A549 (cell line): ENCODE data around the gene PITPNC1. TPM values are rescaled to one million over a fixed set of nuclear protein-coding genes. Genes with fewer than 3 reads are reported as not detected.

Source experiments
- ATAC-seq, 2 experiments: fragments of 200-7000 bp in 1 of 2; fragments of >200 bp in 1 of 2; cut with Nextera tagmentation in 1 of 2; cut with Tn5 transposase in 1 of 2; 3 replicates each; pipeline versions ENCODE4 v1.8.0 to v1.9.1; 2018 to 2020; ENCODE audit warnings: mild to moderate bottlenecking in 1 of 2, moderate library complexity in 1 of 2
- CTCF ChIA-PET: fragments of 300-600 bp; sonication (Branson Sonifier 250); formaldehyde crosslinking; extraction: SDS; loops from one replicate; lab custom pipeline; 2021; ENCODE audit warnings: antibody characterized with exemption, inconsistent platforms; lab: Yijun Ruan, JAX
- POLR2A ChIA-PET: fragments of 350-600 bp; formaldehyde crosslinking; extraction: SDS; loops from one replicate; lab custom pipeline; 2021; ENCODE audit warnings: antibody characterized with exemption, inconsistent platforms; lab: Yijun Ruan, JAX
- DNase-seq, 2 experiments: peaks; one replicate each; pipeline versions ENCODE4 v3.0.0 to v3.0.0-alpha.2; 2011 to 2016; ENCODE audit warnings: low read depth in 1 of 2, low spot score in 1 of 2
- FAIRE-seq: peaks from 2 replicates; lab custom pipeline; 2011; peaks lifted over from hg19 to GRCh38; lab: Jason Lieb, UNC
- H3K27ac ChIP-seq, 2 experiments: fragments of >200 bp; sonication (Bioruptor Twin); formaldehyde crosslinking; 3 replicates each; pipeline ENCODE4 v1.5.1; 2016 to 2017
- H3K4me1 ChIP-seq: fragments of >200 bp; sonication (Bioruptor Twin); formaldehyde crosslinking; 3 replicates; pipeline ENCODE4 v1.6.1; 2016
- H3K4me2 ChIP-seq: fragments of >200 bp; sonication (Bioruptor Twin); formaldehyde crosslinking; 3 replicates; pipeline ENCODE4 v1.6.1; 2016
- H3K4me3 ChIP-seq: fragments of >200 bp; sonication (Bioruptor Twin); formaldehyde crosslinking; 3 replicates; pipeline ENCODE4 v1.5.1; 2016
- H3K9me3 ChIP-seq: fragments of >200 bp; sonication (Bioruptor Twin); formaldehyde crosslinking; 3 replicates; pipeline ENCODE4 v1.6.1; 2016
- CBX2 ChIP-seq: fragments of 200-600 bp; sonication (generic); IDR thresholded peaks from 2 replicates; pipeline ENCODE4 v1.6.1; 2016; ENCODE audit warnings: low read depth, mild to moderate bottlenecking, borderline replicate concordance
- CHD4 ChIP-seq: fragments of 200-600 bp; sonication (generic); IDR thresholded peaks from 2 replicates; pipeline ENCODE4 v1.6.1; 2016; ENCODE audit warnings: antibody characterized with exemption, mild to moderate bottlenecking, borderline replicate concordance
- EP300 ChIP-seq, 2 experiments: fragments of >200 bp; sonication (Bioruptor Twin); formaldehyde crosslinking; IDR thresholded peaks; 2 replicates in 1 of 2; 3 replicates in 1 of 2; pipeline ENCODE4 v1.6.1; 2016 to 2017
- ESRRA ChIP-seq: fragments of 150-350 bp; IDR thresholded peaks from 2 replicates; pipeline ENCODE4 v1.6.1; 2014; ENCODE audit warnings: mild to moderate bottlenecking, low read length, borderline replicate concordance
- FOSL2 ChIP-seq, 2 experiments: fragments of 450-650 bp in 1 of 2; fragments of >200 bp in 1 of 2; sonication (Bioruptor Twin) in 1 of 2; formaldehyde crosslinking; IDR thresholded peaks; 2 replicates each; pipeline versions ENCODE4 v1.5.0 to v1.6.1; 2016 to 2020; ENCODE audit warnings: mild to moderate bottlenecking in 1 of 2, moderate library complexity in 1 of 2
- GATA3 ChIP-seq: IDR thresholded peaks from 2 replicates; pipeline ENCODE4 v1.6.1; 2012; ENCODE audit warnings: borderline replicate concordance
- HEYL ChIP-seq: fragments of 250-450 bp; sonication (Bioruptor Pico); IDR thresholded peaks from 2 replicates; pipeline ENCODE4 v1.8.0; 2021; ENCODE audit warnings: mild to moderate bottlenecking, moderate library complexity
- HOXB13 ChIP-seq: fragments of 250-450 bp; sonication (Bioruptor Pico); IDR thresholded peaks from 2 replicates; pipeline ENCODE4 v1.5.0; 2020; ENCODE audit warnings: low read depth, mild to moderate bottlenecking, moderate library complexity
- MYC ChIP-seq: IDR thresholded peaks from 2 replicates; pipeline ENCODE4 v1.6.1; 2012; ENCODE audit warnings: mild to moderate bottlenecking, inconsistent platforms, low read length, improper control_type of control experiment, borderline replicate concordance
- NPAS2 ChIP-seq: fragments of 250-450 bp; sonication (Bioruptor Pico); IDR thresholded peaks from 2 replicates; pipeline ENCODE4 v1.8.0; 2022; ENCODE audit warnings: mild to moderate bottlenecking, moderate library complexity, borderline replicate concordance
- RARB ChIP-seq: fragments of 250-450 bp; sonication (Bioruptor Pico); IDR thresholded peaks from 2 replicates; pipeline ENCODE4 v1.8.0; 2021; ENCODE audit warnings: mild to moderate bottlenecking, moderate library complexity
- ZC3H11A ChIP-seq: fragments of 450-650 bp; IDR thresholded peaks from 2 replicates; pipeline ENCODE4 v1.6.1; 2014; ENCODE audit warnings: antibody characterized with exemption, mild to moderate bottlenecking
- WGBS: methylation state at CpG from one replicate; pipeline ENCODE4 v1.1.6; 2017; ENCODE audit errors: missing lambda C conversion rate; 5-methylcytosine and 5-hydroxymethylcytosine counted together
- polyA plus RNA-seq, 4 experiments: library from polyadenylated mRNA; depleted of rRNA in 3 of 4; stranded (reverse); fragments of >200 nt; fragmentation: RNase III in 1 of 4; extraction: RNeasy Plus Mini Kit Qiagen cat#74134 plus additional on column Dnase treatment in 1 of 4; gene quantifications; 2 replicates in 3 of 4; 3 replicates in 1 of 4; pipeline ENCODE4 v1.2.3, GENCODE V29; 2011 to 2017
- TF ChIP-seq, protein P1 (sequence below): fragments of >200 bp; sonication (Bioruptor Twin); formaldehyde crosslinking; IDR thresholded peaks from 3 replicates; pipeline ENCODE4 v1.5.1; 2016
- TF ChIP-seq, protein P2 (sequence below): fragments of 250-450 bp; sonication (Bioruptor Pico); IDR thresholded peaks from 2 replicates; pipeline ENCODE4 v1.5.0; 2020; ENCODE audit warnings: low read depth, mild to moderate bottlenecking, moderate library complexity
- TF ChIP-seq, protein P3 (sequence below): fragments of >200 bp; sonication (Bioruptor Twin); formaldehyde crosslinking; IDR thresholded peaks from 3 replicates; pipeline ENCODE4 v1.6.1; 2016
- TF ChIP-seq, protein P4 (sequence below): IDR thresholded peaks from 2 replicates; pipeline ENCODE4 v1.6.1; 2012
- TF ChIP-seq, protein P5 (sequence below): IDR thresholded peaks from 2 replicates; pipeline ENCODE4 v1.6.1; 2012
- TF ChIP-seq, protein P6 (sequence below): fragments of 450-650 bp; IDR thresholded peaks from 2 replicates; pipeline ENCODE4 v1.6.1; 2014; ENCODE audit warnings: antibody characterized with exemption

The PITPNC1 gene
- polyA plus RNA-seq, 2 of the 4 experiments (the other 2 are of a cell fraction): 3.7 to 11.2 TPM

DNA sequence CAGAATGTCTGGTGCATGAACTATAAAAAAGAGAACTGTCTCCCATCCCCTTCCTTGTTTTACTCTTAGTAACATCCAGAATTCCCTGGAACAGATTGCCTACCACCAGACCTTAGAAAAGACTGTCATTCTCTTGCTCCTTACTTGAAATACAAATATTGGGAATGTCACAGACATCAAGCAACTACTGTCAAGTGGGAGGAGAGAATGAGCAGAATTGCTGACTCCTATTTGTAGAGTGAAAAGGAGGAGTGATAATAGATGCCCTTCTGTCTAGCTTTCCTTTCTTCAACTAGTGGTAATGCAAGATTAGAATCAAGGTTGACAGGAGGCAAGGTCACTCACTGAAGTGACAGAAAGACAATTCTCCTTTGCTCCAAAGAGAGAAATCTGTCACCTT, 316.7 kb downstream of the PITPNC1 start:
- POLR2A ChIA-PET: no interaction called here
- no peaks in the 10 kb centered on the region for H3K9me3 ChIP-seq
- CTCF ChIA-PET: interaction anchor here (1.0 to 4.3 kb wide), 9 partner anchors 10 to 318 kb away, joined by 3 to 33 read pairs (median 3); no protein-coding TSS in a partner anchor

DNA sequence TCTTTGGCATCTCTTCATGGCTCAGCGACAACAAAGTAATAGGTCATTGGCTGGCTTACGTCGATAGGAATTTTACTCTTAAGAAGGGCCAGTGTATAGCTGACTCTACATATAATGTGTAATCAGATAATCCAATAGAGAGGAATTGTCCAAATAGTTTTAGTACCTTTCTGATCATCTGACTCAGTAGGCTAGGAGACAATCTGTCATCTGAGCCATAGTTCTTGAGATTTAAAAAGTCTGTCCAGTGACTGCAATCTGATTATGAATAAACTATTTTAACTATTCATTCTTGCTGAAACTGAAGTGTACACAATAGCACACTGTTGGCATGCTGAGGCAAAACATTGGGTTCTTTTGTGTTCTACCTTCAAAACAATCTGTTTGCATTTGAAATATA, 319.3 kb downstream of the PITPNC1 start:
- ChIA-PET CTCF (interaction anchor here (1.0 to 4.5 kb wide), 7 partner anchors 13 to 322 kb away, joined by 3 to 24 read pairs (median 4); no protein-coding TSS in a partner anchor), POLR2A (no interaction called here)
- TF ChIP-seq CBX2 (no peak), EP300 (IDR thresholded peaks at IDR 0.05) (no peak), ZC3H11A (no peak), MYC (no peak), CHD4 (no peak), ESRRA (no peak)
- TF ChIP-seq, protein P1, sequence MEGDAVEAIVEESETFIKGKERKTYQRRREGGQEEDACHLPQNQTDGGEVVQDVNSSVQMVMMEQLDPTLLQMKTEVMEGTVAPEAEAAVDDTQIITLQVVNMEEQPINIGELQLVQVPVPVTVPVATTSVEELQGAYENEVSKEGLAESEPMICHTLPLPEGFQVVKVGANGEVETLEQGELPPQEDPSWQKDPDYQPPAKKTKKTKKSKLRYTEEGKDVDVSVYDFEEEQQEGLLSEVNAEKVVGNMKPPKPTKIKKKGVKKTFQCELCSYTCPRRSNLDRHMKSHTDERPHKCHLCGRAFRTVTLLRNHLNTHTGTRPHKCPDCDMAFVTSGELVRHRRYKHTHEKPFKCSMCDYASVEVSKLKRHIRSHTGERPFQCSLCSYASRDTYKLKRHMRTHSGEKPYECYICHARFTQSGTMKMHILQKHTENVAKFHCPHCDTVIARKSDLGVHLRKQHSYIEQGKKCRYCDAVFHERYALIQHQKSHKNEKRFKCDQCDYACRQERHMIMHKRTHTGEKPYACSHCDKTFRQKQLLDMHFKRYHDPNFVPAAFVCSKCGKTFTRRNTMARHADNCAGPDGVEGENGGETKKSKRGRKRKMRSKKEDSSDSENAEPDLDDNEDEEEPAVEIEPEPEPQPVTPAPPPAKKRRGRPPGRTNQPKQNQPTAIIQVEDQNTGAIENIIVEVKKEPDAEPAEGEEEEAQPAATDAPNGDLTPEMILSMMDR: no peak
- TF ChIP-seq, protein P2, sequence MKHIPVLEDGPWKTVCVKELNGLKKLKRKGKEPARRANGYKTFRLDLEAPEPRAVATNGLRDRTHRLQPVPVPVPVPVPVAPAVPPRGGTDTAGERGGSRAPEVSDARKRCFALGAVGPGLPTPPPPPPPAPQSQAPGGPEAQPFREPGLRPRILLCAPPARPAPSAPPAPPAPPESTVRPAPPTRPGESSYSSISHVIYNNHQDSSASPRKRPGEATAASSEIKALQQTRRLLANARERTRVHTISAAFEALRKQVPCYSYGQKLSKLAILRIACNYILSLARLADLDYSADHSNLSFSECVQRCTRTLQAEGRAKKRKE (CRISPR knock-in tag): no peak
- TF ChIP-seq, protein P3, sequence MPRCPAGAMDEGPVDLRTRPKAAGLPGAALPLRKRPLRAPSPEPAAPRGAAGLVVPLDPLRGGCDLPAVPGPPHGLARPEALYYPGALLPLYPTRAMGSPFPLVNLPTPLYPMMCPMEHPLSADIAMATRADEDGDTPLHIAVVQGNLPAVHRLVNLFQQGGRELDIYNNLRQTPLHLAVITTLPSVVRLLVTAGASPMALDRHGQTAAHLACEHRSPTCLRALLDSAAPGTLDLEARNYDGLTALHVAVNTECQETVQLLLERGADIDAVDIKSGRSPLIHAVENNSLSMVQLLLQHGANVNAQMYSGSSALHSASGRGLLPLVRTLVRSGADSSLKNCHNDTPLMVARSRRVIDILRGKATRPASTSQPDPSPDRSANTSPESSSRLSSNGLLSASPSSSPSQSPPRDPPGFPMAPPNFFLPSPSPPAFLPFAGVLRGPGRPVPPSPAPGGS: no peak
- no peaks in the 10 kb centered on the region for H3K9me3 ChIP-seq
- WGBS: 89% methylated on average over 3 of the region's 3 CpGs
- no peak for FAIRE-seq
- no peak for ATAC-seq
- H3K27ac ChIP-seq: no peak overlapping the region
- no peak overlapping the region for H3K4me2 ChIP-seq
- H3K4me3 ChIP-seq: no peak overlapping the region
- no peaks in the 10 kb centered on the region for H3K4me1 ChIP-seq
- DNase-seq: no peak

More for the DNA sequence above, 316.7 kb downstream of the PITPNC1 start:
- Histone ChIP-seq H3K27ac (no peak overlapping the region), H3K4me2 (no peak overlapping the region), H3K4me1 (no peaks in the 10 kb centered on the region), H3K4me3 (no peak overlapping the region)
- FAIRE-seq: no peak
- ATAC-seq: no peak
- DNase-seq: no peak
- TF ChIP-seq RARB (no peak), NPAS2 (CRISPR knock-in tag) (no peak), GATA3 (no peak), HOXB13 (CRISPR knock-in tag) (no peak), MYC (no peak), HEYL (CRISPR knock-in tag) (no peak), FOSL2 (IDR thresholded peaks at IDR 0.05) (no peak), FOSL2 (CRISPR knock-in tag; IDR thresholded peaks at IDR 0.05) (no peak)
- TF ChIP-seq, protein P4, sequence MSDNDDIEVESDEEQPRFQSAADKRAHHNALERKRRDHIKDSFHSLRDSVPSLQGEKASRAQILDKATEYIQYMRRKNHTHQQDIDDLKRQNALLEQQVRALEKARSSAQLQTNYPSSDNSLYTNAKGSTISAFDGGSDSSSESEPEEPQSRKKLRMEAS: no peak
- TF ChIP-seq, protein P5, sequence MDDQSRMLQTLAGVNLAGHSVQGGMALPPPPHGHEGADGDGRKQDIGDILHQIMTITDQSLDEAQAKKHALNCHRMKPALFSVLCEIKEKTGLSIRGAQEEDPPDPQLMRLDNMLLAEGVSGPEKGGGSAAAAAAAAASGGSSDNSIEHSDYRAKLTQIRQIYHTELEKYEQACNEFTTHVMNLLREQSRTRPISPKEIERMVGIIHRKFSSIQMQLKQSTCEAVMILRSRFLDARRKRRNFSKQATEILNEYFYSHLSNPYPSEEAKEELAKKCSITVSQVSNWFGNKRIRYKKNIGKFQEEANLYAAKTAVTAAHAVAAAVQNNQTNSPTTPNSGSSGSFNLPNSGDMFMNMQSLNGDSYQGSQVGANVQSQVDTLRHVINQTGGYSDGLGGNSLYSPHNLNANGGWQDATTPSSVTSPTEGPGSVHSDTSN: no peak
- TF ChIP-seq, protein P6, sequence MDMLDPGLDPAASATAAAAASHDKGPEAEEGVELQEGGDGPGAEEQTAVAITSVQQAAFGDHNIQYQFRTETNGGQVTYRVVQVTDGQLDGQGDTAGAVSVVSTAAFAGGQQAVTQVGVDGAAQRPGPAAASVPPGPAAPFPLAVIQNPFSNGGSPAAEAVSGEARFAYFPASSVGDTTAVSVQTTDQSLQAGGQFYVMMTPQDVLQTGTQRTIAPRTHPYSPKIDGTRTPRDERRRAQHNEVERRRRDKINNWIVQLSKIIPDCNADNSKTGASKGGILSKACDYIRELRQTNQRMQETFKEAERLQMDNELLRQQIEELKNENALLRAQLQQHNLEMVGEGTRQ: no peak
